GM12878 (cell line): Measurements from ENCODE around the gene TIGAR. TPM values are rescaled to one million over a fixed set of nuclear protein-coding genes. Genes with fewer than 3 reads are reported as not detected.

ENCODE experiments used
- ATAC-seq: fragments of 200-7000 bp; cut with Tn5 transposase; 3 replicates; pipeline ENCODE4 v1.9.1; 2020; ENCODE audit warnings: mild to moderate bottlenecking, moderate library complexity
- BruUV-seq: library from RNA; stranded (reverse); fragments of 400-500 nt; replicated peaks from 2 replicates; lab custom pipeline; 2021; lab: Mats Ljungman, UMichigan
- CTCF ChIA-PET: fragments of 300-600 bp; sonication (Branson Sonifier 250); formaldehyde crosslinking; extraction: SDS; loops from one replicate; lab custom pipeline; 2021; ENCODE audit warnings: inconsistent platforms; lab: Yijun Ruan, JAX
- POLR2A ChIA-PET: fragments of 350-600 bp; formaldehyde crosslinking; extraction: SDS; loops from one replicate; lab custom pipeline; 2021; ENCODE audit warnings: inconsistent platforms; lab: Charles Lee
- RAD21 ChIA-PET: fragments of 300-600 bp; sonication (Branson Sonifier 250); formaldehyde crosslinking; loops from one replicate; lab custom pipeline; 2023; ENCODE audit warnings: antibody characterized with exemption; ENCODE audit not compliant: unreplicated experiment; lab: Charles Lee
- SMC1A ChIA-PET: fragments of 300-600 bp; sonication (Branson Sonifier 250); formaldehyde crosslinking; loops from one replicate; lab custom pipeline; 2023; ENCODE audit not compliant: unreplicated experiment, uncharacterized antibody; lab: Charles Lee
- DNase-seq: peaks from one replicate; pipeline ENCODE4 v3.0.0-alpha.2; 2011; ENCODE audit warnings: low read depth, low spot score
- FAIRE-seq: peaks from 3 replicates; lab custom pipeline; 2011; peaks lifted over from hg19 to GRCh38; lab: Jason Lieb, UNC
- H2AFZ ChIP-seq: 2 replicates; pipeline ENCODE4 v1.6.0; 2011; ENCODE audit warnings: low read depth, low read length, control low read depth; ENCODE audit not compliant: control insufficient read depth
- H3K27ac ChIP-seq: 2 replicates; pipeline ENCODE4 v1.5.1; 2011; ENCODE audit warnings: control low read depth; ENCODE audit not compliant: control insufficient read depth, insufficient read depth
- H3K27me3 ChIP-seq, 2 experiments: replicated peaks in 1 of 2; 2 replicates each; pipeline versions ENCODE4 v1.6.0 to v1.6.1; 2011; ENCODE audit warnings: low read length in 1 of 2; ENCODE audit not compliant: control insufficient read depth in 2 of 2, insufficient read depth in 2 of 2
- H3K36me3 ChIP-seq, 2 experiments: 2 replicates each; pipeline ENCODE4 v1.5.1; 2011; ENCODE audit warnings: low read length in 1 of 2; ENCODE audit not compliant: control insufficient read depth in 2 of 2, insufficient read depth in 2 of 2
- H3K4me1 ChIP-seq: 2 replicates; pipeline ENCODE4 v1.6.1; 2011; ENCODE audit warnings: mild to moderate bottlenecking, low read length, moderate library complexity, mixed read lengths; ENCODE audit not compliant: control insufficient read depth, insufficient read depth
- H3K4me2 ChIP-seq: 2 replicates; pipeline ENCODE4 v1.6.0; 2011; ENCODE audit warnings: control low read depth; ENCODE audit not compliant: control insufficient read depth, insufficient read depth
- H3K4me3 ChIP-seq: fragments of 200-600 bp; sonication (generic); 2 replicates; pipeline ENCODE4 v1.5.1; 2016
- H3K79me2 ChIP-seq: 2 replicates; pipeline ENCODE4 v1.6.0; 2011; ENCODE audit warnings: low read length; ENCODE audit not compliant: control insufficient read depth, insufficient read depth
- H3K9ac ChIP-seq: 2 replicates; pipeline ENCODE4 v1.8.0; 2011; ENCODE audit warnings: low read length, control low read depth, mixed read lengths; ENCODE audit not compliant: control insufficient read depth, insufficient read depth
- H3K9me3 ChIP-seq: replicated peaks from 3 replicates; pipeline ENCODE4 v1.5.1; 2011; ENCODE audit warnings: mild to moderate bottlenecking, low read length; ENCODE audit not compliant: control insufficient read depth, insufficient read depth
- H4K20me1 ChIP-seq: 2 replicates; pipeline ENCODE4 v1.6.0; 2011; ENCODE audit not compliant: control insufficient read depth, insufficient read depth
- BRCA1 ChIP-seq: IDR thresholded peaks from 2 replicates; pipeline ENCODE4 v1.6.1; 2011; ENCODE audit warnings: low read depth, low read length, improper control_type of control experiment
- POLR2AphosphoS2 ChIP-seq: IDR thresholded peaks from 2 replicates; pipeline ENCODE4 v1.6.1; 2011; ENCODE audit warnings: low read depth, mild to moderate bottlenecking, low read length, improper control_type of control experiment, moderate library complexity
- POLR2AphosphoS5 ChIP-seq: IDR thresholded peaks from 2 replicates; pipeline ENCODE4 v1.6.1; 2011; ENCODE audit warnings: mild to moderate bottlenecking, low read length, inconsistent platforms
- SMARCA5 ChIP-seq: fragments of 450-650 bp; IDR thresholded peaks from 2 replicates; pipeline ENCODE4 v1.6.1; 2017; ENCODE audit warnings: mild to moderate bottlenecking
- SP1 ChIP-seq: IDR thresholded peaks from one replicate; pipeline ENCODE4 v1.6.1; 2011; ENCODE audit warnings: low read depth, low read length
- WGBS: methylation state at CpG from one replicate; pipeline ENCODE4 v1.1.6; 2016; ENCODE audit warnings: low lambda C conversion rate; ENCODE audit not compliant: insufficient replicate concordance, insufficient coverage; ENCODE audit errors: missing lambda C conversion rate; 5-methylcytosine and 5-hydroxymethylcytosine counted together
- in situ Hi-C: fragments of 300-500 bp; cut with MboI; formaldehyde crosslinking; loops from 9 replicates; pipeline ENCODE4 v1.14.3; 2018; ENCODE audit warnings: mixed read lengths
- intact Hi-C: fragments of 100-400 bp; cut with micrococcal nuclease; formaldehyde crosslinking; loops from one replicate; pipeline ENCODE4 v1.14.2; 2022; ENCODE audit not compliant: unreplicated experiment
- polyA plus RNA-seq, 11 experiments: library from polyadenylated mRNA; depleted of rRNA in 4 of 11; unstranded in 6 of 11; stranded (reverse) in 5 of 11; fragments of >200 nt; fragmentation: Nextera tagmentation in 4 of 11; fragmentation: Illumina TruSeq in 1 of 11; extraction: Ambion mirVana in 4 of 11; extraction: Trizol in 1 of 11; gene quantifications; 1 replicate in 1 of 11; 2 replicates in 10 of 11; pipeline versions ENCODE4 v1.2.1 to v1.2.3, GENCODE V29; 2011 to 2016; ENCODE audit warnings: inconsistent platforms in 2 of 11, missing spikeins in 2 of 11, low read depth in 1 of 11
- total RNA-seq, 4 experiments: library from RNA; depleted of rRNA in 3 of 4; stranded (reverse); fragments of >200 nt in 3 of 4; fragmentation: Illumina TruSeq in 1 of 4; extraction: Trizol in 1 of 4; gene quantifications; 2 replicates each; pipeline versions ENCODE4 v1.2.1 to v1.2.3, GENCODE V29; 2013 to 2021

Gene TIGAR
- total and polyA plus RNA-seq, 10 of the 15 experiments (the other 5 are each of a cell fraction or from before 2014, with no cell fraction given): 7.6 to 45.7 (median 16.5) TPM

DNA sequence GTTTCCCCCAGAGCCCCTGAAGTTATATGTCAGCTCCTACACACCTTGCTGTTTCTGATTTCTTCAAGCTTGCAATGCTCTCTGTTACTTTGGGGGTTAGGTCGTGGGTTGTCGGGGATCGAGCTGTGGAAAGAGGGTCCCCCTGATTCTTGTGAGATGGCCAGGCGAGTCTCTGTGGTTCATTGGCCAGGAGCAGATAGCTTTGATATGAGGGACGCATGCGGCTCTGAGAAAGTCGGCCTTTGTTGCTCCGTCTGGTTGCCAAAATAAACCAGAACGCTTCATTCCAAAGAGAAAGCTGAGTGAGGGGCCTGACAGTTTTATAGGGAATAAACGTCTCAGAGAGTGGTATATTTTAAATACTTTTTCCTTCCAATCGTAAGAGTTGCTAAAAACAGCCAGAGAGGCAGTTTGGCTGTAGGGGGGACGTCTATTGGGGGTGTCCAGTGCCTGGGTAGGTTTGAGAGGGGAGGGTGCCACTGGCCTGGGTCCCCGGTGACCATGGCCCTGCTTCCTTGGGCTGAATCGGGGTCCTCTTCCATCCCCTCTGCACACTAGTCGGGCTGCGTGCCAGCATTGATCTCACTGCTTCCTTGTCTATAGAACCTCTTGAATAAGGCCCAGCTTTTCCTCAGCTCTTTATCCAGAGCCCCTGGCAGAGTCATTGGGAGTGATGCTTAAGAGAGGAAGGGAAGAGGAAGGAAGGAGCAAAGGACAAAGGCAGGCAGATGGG lies 28.5 kb upstream of the TIGAR start:
- no peaks in the 10 kb centered on the region for H3K27me3 ChIP-seq
- H4K20me1 ChIP-seq: peaks cover 3% of the 10 kb centered on the region; the same call in 1 of the 2 replicates
- 85% methylated on average over 16 of the region's 16 CpGs for WGBS
- H3K9ac ChIP-seq: no peak overlapping the region
- H3K9me3 ChIP-seq: no peaks in the 10 kb centered on the region
- no peak overlapping the region for H3K27ac ChIP-seq
- FAIRE-seq (no peak), ATAC-seq (no peak), DNase-seq (no peak)
- in situ Hi-C loops (no loop called here), intact Hi-C loops (no loop called here)
- ChIA-PET SMC1A (no interaction called here), RAD21 (interaction anchor here (0.6 kb wide), 1 partner anchor 191 kb away, joined by 3 read pairs; no protein-coding TSS in a partner anchor), CTCF (no interaction called here), POLR2A (interaction anchor here (1.0 to 2.2 kb wide), 3 partner anchors 14 to 34 kb away, joined by 3 to 6 read pairs (median 3); no protein-coding TSS in a partner anchor)
- BruUV-seq: no TSS peak
- TF ChIP-seq POLR2AphosphoS5 (peak; percentile 53; the same call in 1 of the 2 replicates), BRCA1 (no peak)
- peaks cover 40% of the 10 kb centered on the region for H3K79me2 ChIP-seq
- H3K4me3 ChIP-seq: no peak overlapping the region
- no peak overlapping the region for H3K4me2 ChIP-seq
- peaks cover 46 to 47% of the 10 kb centered on the region in 2 experiments for H3K36me3 ChIP-seq
- no peak overlapping the region for H2AFZ ChIP-seq
- H3K4me1 ChIP-seq: peaks cover 3% of the 10 kb centered on the region; the same call in 1 of the 2 replicates

DNA sequence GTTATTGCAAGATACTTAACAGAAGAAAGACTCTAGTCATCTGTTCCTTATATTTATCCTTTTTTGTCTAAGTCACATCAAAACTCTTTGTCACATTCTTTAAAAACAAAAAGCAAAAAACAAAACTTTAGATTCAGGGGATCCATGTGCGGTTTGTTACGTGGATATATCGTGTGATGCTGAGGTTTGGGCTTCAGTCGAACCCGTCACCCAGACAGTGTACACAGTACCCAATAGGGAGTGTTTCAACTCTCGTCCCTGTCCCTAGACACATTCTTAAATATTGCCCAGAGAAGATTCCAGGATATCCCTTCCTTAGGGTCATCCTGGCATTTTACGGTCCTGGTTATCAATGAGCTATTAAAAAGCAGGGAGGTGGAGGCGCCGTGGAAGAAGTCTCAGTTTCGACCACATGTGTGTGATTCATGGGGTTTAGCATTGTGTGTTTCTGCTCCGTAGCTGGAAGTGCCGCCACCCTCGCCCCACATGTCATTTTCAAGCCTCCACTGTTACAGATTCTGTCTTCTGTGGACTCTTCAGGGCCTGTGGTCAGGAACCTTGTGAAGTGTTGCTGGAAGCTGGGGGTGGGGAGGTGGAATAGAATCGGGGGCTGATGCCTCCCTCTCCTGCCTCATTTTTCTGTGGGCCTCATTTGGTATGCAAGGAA lies 27.6 kb upstream of the TIGAR start:
- FAIRE-seq (no peak), DNase-seq (no peak), ATAC-seq (no peak)
- intact Hi-C loops: no loop called here
- WGBS: 97% methylated on average over 14 of the region's 14 CpGs
- ChIA-PET RAD21 (interaction anchor here (0.8 kb wide), 1 partner anchor 12 kb away, joined by 4 read pairs; no protein-coding TSS in a partner anchor), SMC1A (interaction anchor here (1.2 kb wide), 1 partner anchor 329 kb away, joined by 3 read pairs; no protein-coding TSS in a partner anchor), CTCF (interaction anchor here (0.6 kb wide), 1 partner anchor 30 kb away, joined by 3 read pairs; no protein-coding TSS in a partner anchor), POLR2A (interaction anchor here (0.6 to 1.3 kb wide), 5 partner anchors 22 to 143 kb away, joined by 3 to 5 read pairs (median 4); no protein-coding TSS in a partner anchor)
- Histone ChIP-seq H3K79me2 (peaks cover 32% of the 10 kb centered on the region), H3K4me3 (no peak overlapping the region), H3K36me3 (peaks cover 39 to 43% of the 10 kb centered on the region in 2 experiments), H3K4me2 (no peak overlapping the region), H3K27me3 (no peaks in the 10 kb centered on the region), H3K9ac (no peak overlapping the region), H2AFZ (no peak overlapping the region), H3K4me1 (no peaks in the 10 kb centered on the region), H3K9me3 (no peaks in the 10 kb centered on the region), H3K27ac (no peak overlapping the region), H4K20me1 (peaks cover 6% of the 10 kb centered on the region)
- TF ChIP-seq SMARCA5 (no peak), SP1 (no peak), POLR2AphosphoS2 (0 out of 2 replicates have a peak, but pooled peaks have one; percentile 17)
- BruUV-seq: no TSS peak
- in situ Hi-C loops: no loop called here
